Measurements from ENCODE around the gene SP140L.
"Not testable (repeated sequence)": the region's sequence is repeated elsewhere in the genome, so short reads cannot be mapped to it uniquely, and the experiment has no call there.

The SP140L gene

GRCh38 chr2:230417436-230417835 is 90.4 kb downstream of the SP140L start:
- DNase-seq (ENCODE audit: low read depth in 1 of 2, low spot score in 1 of 2): no peak

- DNase-seq (ENCODE audit: low read depth in 1 of 2, low spot score in 1 of 2): no peak
Observed at GRCh38 chr2:230418341-230419016, 91.5 kb downstream of the SP140L start.

- no peak for DNase-seq (ENCODE audit: low read depth in 1 of 2, low spot score in 1 of 2)
Observed at GRCh38 chr2:230419181-230419580, 92.2 kb downstream of the SP140L start.

GRCh38 chr2:230422149-230422548 is 95.2 kb downstream of the SP140L start:
- no peak for DNase-seq (ENCODE audit: low read depth in 1 of 2, low spot score in 1 of 2)

- DNase-seq (ENCODE audit: low read depth in 1 of 2, low spot score in 1 of 2): no peak
Observed at GRCh38 chr2:230423851-230424458, 97.0 kb downstream of the SP140L start.

GRCh38 chr2:230425377-230425776 is 98.4 kb downstream of the SP140L start:
- DNase-seq (ENCODE audit: low read depth in 1 of 2, low spot score in 1 of 2): no peak

- no peak for DNase-seq (ENCODE audit: low read depth in 1 of 2, low spot score in 1 of 2)
Observed at GRCh38 chr2:230429513-230429912, 102.5 kb downstream of the SP140L start.

- no peak for DNase-seq (ENCODE audit: low read depth in 1 of 2, low spot score in 1 of 2)
Observed at GRCh38 chr2:230430957-230431910, 104.2 kb downstream of the SP140L start.

GRCh38 chr2:230434677-230435324 is 107.8 kb downstream of the SP140L start:
- DNase-seq (ENCODE audit: low read depth in 1 of 2, low spot score in 1 of 2): no peak

GRCh38 chr2:230435431-230435830 is 108.4 kb downstream of the SP140L start:
- DNase-seq (ENCODE audit: low read depth in 1 of 2, low spot score in 1 of 2): no peak

- not testable (repeated sequence) for DNase-seq (ENCODE audit: low read depth in 1 of 2, low spot score in 1 of 2)
Observed at GRCh38 chr2:230439121-230439520, 112.1 kb downstream of the SP140L start.

GRCh38 chr2:230439590-230439989 is 112.6 kb downstream of the SP140L start:
- DNase-seq (ENCODE audit: low read depth in 1 of 2, low spot score in 1 of 2): no peak

GRCh38 chr2:230441227-230441897 is 114.4 kb downstream of the SP140L start:
- DNase-seq (ENCODE audit: low read depth in 1 of 2, low spot score in 1 of 2): no peak

GRCh38 chr2:230443541-230443940 is 116.5 kb downstream of the SP140L start:
- no peak for DNase-seq (ENCODE audit: low read depth in 1 of 2, low spot score in 1 of 2)

GRCh38 chr2:230444832-230445231 is 117.8 kb downstream of the SP140L start:
- no peak for DNase-seq (ENCODE audit: low read depth in 1 of 2, low spot score in 1 of 2)

- DNase-seq (ENCODE audit: low read depth in 1 of 2, low spot score in 1 of 2): no peak
Observed at GRCh38 chr2:230447036-230447435, 120.0 kb downstream of the SP140L start.

- DNase-seq (ENCODE audit: low read depth in 1 of 2, low spot score in 1 of 2): no peak
Observed at GRCh38 chr2:230447455-230448451, 120.8 kb downstream of the SP140L start.

GRCh38 chr2:230449901-230450467 is 123.0 kb downstream of the SP140L start:
- no peak for DNase-seq (ENCODE audit: low read depth in 1 of 2, low spot score in 1 of 2)

- no peak for DNase-seq (ENCODE audit: low read depth in 1 of 2, low spot score in 1 of 2)
Observed at GRCh38 chr2:230453006-230453405, 126.0 kb downstream of the SP140L start.

All from activated T-helper 1 cell treated with anti-CD3 and anti-CD28 coated beads, Interleukin-2, amount 50 U/mL, for 16 hours (primary cell).